Forelimb muscle (tissue), 1 donor: ENCODE measurements around the gene GATA6. TPM values are rescaled to one million over a fixed set of nuclear protein-coding genes. Genes with fewer than 3 reads are reported as not detected.
"Not testable (repeated sequence)": the region's sequence is repeated elsewhere in the genome, so short reads cannot be mapped to it uniquely, and the experiment has no call there.

Experiments
- DNase-seq: peaks from one replicate; pipeline ENCODE4 v3.0.0-alpha.2; 2013; ENCODE audit warnings: low read depth
- polyA plus RNA-seq: library from polyadenylated mRNA; unstranded; fragments of 120-200 nt; gene quantifications from one replicate; pipeline ENCODE4 v1.2.1, GENCODE V29; 2013; ENCODE audit not compliant: insufficient read length

The GATA6 gene
- polyA plus RNA-seq, 1 donor: 0.91 TPM

- DNase-seq: no peak
These were observed 13.7 kb downstream of the GATA6 start for GRCh38 chr18:22182884-22183697.

- DNase-seq: no peak
These were observed 14.3 kb downstream of the GATA6 start for GRCh38 chr18:22183698-22184170.

- DNase-seq: not testable (repeated sequence)
These were observed 15.2 kb downstream of the GATA6 start for GRCh38 chr18:22184573-22184972.

GRCh38 chr18:22185273-22185672 is 15.9 kb downstream of the GATA6 start:
- no peak for DNase-seq

GRCh38 chr18:22185771-22186386 is 16.5 kb downstream of the GATA6 start:
- no peak for DNase-seq

GRCh38 chr18:22186484-22186971 is 17.1 kb downstream of the GATA6 start:
- no peak for DNase-seq

GRCh38 chr18:22188559-22189267 is 19.3 kb downstream of the GATA6 start:
- DNase-seq: no peak

GRCh38 chr18:22189449-22190166 is 20.2 kb downstream of the GATA6 start:
- no peak for DNase-seq

GRCh38 chr18:22191346-22191695 is 21.9 kb downstream of the GATA6 start:
- no peak for DNase-seq

GRCh38 chr18:22191923-22192322 is 22.5 kb downstream of the GATA6 start:
- DNase-seq: no peak

GRCh38 chr18:22193466-22193865 is 24.1 kb downstream of the GATA6 start:
- DNase-seq: no peak

- DNase-seq: no peak
These were observed 24.8 kb downstream of the GATA6 start for GRCh38 chr18:22194151-22194598.

- no peak for DNase-seq
These were observed 25.7 kb downstream of the GATA6 start for GRCh38 chr18:22195052-22195451.

- not testable (repeated sequence) for DNase-seq
These were observed 27.6 kb downstream of the GATA6 start for GRCh38 chr18:22196943-22197342.

- no peak for DNase-seq
These were observed 28.3 kb downstream of the GATA6 start for GRCh38 chr18:22197668-22198067.

- no peak for DNase-seq
These were observed 28.8 kb downstream of the GATA6 start for GRCh38 chr18:22198163-22198562.

- no peak for DNase-seq
These were observed 29.6 kb downstream of the GATA6 start for GRCh38 chr18:22199005-22199404.

- no peak for DNase-seq
These were observed 31.3 kb downstream of the GATA6 start for GRCh38 chr18:22200611-22201225.

- DNase-seq: no peak
These were observed 33.6 kb downstream of the GATA6 start for GRCh38 chr18:22203035-22203434.

- DNase-seq: no peak
These were observed 34.3 kb downstream of the GATA6 start for GRCh38 chr18:22203536-22204213.

GRCh38 chr18:22204214-22204536 is 34.8 kb downstream of the GATA6 start:
- no peak for DNase-seq
